Daoy (cell line): ENCODE measurements around the gene ANKRD11. TPM values are rescaled to one million over a fixed set of nuclear protein-coding genes. Genes with fewer than 3 reads are reported as not detected.
"Not testable (repeated sequence)": the region's sequence is repeated elsewhere in the genome, so short reads cannot be mapped to it uniquely, and the experiment has no call there.

Experiments
- DNase-seq: peaks from one replicate; pipeline ENCODE4 v3.0.0-alpha.2; 2015; ENCODE audit warnings: low read depth
- total RNA-seq: library from RNA; depleted of rRNA; stranded (reverse); fragments of >200 nt; shearing (Covaris generic); gene quantifications from 2 replicates; pipeline ENCODE4 v1.2.3, GENCODE V29; 2014

ANKRD11 gene
- total RNA-seq, 1 experiment from 2014 or later: 27.8 TPM

- DNase-seq: no peak
These were observed 37.4 kb downstream of the ANKRD11 start for GRCh38 chr16:89452925-89453324.

- no peak for DNase-seq
These were observed 38.1 kb downstream of the ANKRD11 start for GRCh38 chr16:89452241-89452640.

DNA sequence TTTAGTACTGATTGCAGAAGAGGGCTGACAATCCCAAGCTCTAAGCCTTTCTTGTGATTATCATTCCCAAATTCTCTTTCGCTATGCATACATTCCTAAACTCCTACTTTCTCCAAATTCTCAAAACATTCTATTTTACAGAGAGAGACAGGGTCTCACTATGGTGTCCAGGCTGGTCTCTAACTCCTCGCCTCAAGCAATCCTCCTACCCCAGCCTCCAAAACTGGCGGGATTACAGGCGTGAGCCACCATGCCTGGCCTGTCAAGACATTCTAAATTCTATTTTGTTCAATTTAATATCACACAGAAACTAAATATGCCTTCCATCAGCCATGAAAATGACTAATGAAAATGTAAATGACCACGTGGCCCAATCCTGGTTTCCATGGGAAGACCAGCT is 39.8 kb downstream of the ANKRD11 start:
- no peak for DNase-seq

GRCh38 chr16:89449726-89450335 is 40.5 kb downstream of the ANKRD11 start:
- no peak for DNase-seq

- DNase-seq: no peak
These were observed 41.7 kb downstream of the ANKRD11 start for GRCh38 chr16:89448656-89449055.

DNA sequence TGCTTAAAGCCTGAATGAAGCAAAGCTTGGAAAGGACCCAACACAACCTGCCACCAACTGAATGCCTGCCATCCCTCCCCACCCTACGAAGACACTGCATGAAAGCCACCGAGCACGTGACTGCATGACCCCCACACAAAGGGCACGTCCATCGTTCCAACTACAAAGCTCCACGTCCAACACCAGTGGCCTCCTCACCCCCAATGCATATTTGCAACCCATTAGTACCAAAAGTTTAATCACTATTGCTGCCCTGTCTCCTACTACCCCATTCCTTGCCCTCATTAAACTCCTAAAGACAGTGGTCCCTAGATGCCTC is 43.4 kb downstream of the ANKRD11 start:
- no peak for DNase-seq

- no peak for DNase-seq
These were observed 44.0 kb downstream of the ANKRD11 start for GRCh38 chr16:89446136-89446974.

GRCh38 chr16:89445166-89445565 is 45.2 kb downstream of the ANKRD11 start:
- no peak for DNase-seq

DNA sequence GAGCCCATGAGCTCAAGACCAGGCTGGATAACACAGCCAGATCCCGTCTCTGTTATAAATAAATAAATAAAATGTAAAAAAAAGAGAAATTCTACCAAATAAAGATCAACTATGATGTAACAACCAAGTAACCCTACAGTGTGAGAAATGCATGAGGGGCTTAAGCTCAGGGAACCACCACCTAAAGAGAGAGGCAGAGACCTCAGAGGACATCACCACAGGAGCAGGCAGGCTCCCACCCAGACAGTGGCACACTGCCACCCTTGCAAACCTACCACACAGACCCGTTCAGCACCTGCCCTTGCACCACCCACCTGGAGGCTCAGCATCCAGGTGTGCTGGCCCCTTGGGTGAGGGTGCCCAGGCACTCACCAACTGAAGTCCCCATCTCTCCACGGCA is 45.6 kb downstream of the ANKRD11 start:
- DNase-seq: no peak

GRCh38 chr16:89444151-89444723 is 46.1 kb downstream of the ANKRD11 start:
- no peak for DNase-seq

GRCh38 chr16:89443727-89444084 is 46.7 kb downstream of the ANKRD11 start:
- no peak for DNase-seq

GRCh38 chr16:89442990-89443726 is 47.2 kb downstream of the ANKRD11 start:
- peak; percentile 43 for DNase-seq

- no peak for DNase-seq
These were observed 47.8 kb downstream of the ANKRD11 start for GRCh38 chr16:89442588-89442987.

GRCh38 chr16:89439659-89440058 is 50.7 kb downstream of the ANKRD11 start:
- no peak for DNase-seq

DNA sequence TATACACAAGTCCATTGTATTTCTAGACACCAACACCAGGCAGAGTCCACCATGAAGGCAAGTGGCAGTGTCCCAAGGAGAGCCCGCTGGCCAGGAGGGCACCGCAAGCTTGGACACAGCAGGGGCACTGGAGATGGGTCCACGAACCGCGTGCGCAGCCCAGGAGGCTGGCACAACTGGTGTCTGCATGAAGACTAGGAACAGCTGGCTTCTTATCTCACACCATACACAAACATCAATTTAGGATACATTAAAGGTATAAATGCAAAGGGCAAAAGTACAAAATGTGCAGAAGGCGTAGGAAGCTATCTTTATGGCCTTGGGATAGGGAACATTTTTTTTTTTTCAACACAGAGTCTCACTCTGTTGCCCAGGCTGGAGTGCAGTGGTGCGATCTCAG is 52.4 kb downstream of the ANKRD11 start:
- no peak for DNase-seq

DNA sequence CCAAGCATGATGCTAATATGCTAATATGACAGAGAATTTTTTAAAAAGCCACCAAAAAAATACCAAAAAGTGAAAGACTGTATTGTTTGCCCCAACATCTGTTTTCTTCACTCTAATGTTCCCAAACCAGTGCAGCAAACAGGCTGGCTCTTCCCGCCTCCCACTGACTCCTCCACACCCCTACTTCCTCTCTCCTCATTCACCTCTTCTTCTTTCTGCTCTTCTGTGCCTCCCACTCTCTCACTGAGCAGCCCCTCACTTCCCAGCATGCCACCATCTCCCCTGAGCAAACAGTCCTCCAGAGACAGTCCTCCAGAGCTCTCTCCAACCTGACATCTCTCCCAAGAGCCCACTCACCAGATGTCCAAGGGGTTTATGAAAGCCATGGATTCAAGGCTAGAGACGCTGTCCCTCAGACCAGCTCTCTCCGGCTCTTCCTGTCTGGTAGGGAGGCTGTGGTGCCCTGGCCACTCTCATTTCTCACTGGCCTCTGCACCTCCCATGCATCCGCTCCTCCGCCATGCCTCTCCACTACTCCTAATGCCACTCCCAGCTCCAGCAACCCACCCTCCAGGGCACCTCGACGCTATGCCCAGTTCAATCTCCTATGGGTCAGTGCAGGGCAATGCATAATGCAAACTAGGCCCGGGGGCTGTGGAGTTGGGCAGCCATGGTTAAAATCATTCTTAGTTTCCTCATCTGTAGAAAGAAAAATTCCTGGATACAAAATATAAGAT is 52.9 kb downstream of the ANKRD11 start:
- DNase-seq: no peak

GRCh38 chr16:89436366-89436765 is 54.0 kb downstream of the ANKRD11 start:
- no peak for DNase-seq

GRCh38 chr16:89435059-89435458 is 55.3 kb downstream of the ANKRD11 start:
- DNase-seq: not testable (repeated sequence)

- no peak for DNase-seq
These were observed 55.9 kb downstream of the ANKRD11 start for GRCh38 chr16:89434490-89434889.

GRCh38 chr16:89433363-89433984 is 56.9 kb downstream of the ANKRD11 start:
- not testable (repeated sequence) for DNase-seq

- no peak for DNase-seq
These were observed 58.7 kb downstream of the ANKRD11 start for GRCh38 chr16:89431630-89432029.
